HEK293T (cell line): ENCODE results near the gene TSPAN5.

Experiments
- CTCF ChIA-PET: fragments of 350-600 bp; formaldehyde crosslinking; extraction: SDS; loops from one replicate; lab custom pipeline; 2021; ENCODE audit warnings: antibody characterized with exemption, inconsistent platforms; lab: Yijun Ruan, JAX
- POLR2A ChIA-PET: fragments of 350-600 bp; formaldehyde crosslinking; extraction: SDS; loops from one replicate; lab custom pipeline; 2020; ENCODE audit warnings: antibody characterized with exemption, inconsistent platforms; lab: Yijun Ruan, JAX
- DNase-seq: peaks from one replicate; pipeline ENCODE4 v3.0.0; 2012; ENCODE audit warnings: mixed read lengths; ENCODE audit errors: extremely low spot score
- ARNT ChIP-seq: fragments of 450-650 bp; IDR thresholded peaks from 2 replicates; pipeline ENCODE4 v1.6.1; 2017; ENCODE audit warnings: mild to moderate bottlenecking
- BHLHE40 ChIP-seq: fragments of 450-650 bp; IDR thresholded peaks from 2 replicates; pipeline ENCODE4 v1.6.1; 2016; ENCODE audit warnings: mild to moderate bottlenecking, moderate library complexity, borderline replicate concordance
- CTBP1 ChIP-seq: fragments of 450-650 bp; IDR thresholded peaks from 2 replicates; pipeline ENCODE4 v1.6.1; 2016; ENCODE audit warnings: borderline replicate concordance
- ELF4 ChIP-seq: fragments of 450-650 bp; IDR thresholded peaks from 2 replicates; pipeline ENCODE4 v1.6.1; 2017; ENCODE audit warnings: antibody characterized with exemption
- FOXA1 ChIP-seq: fragments of 450-650 bp; IDR thresholded peaks from 2 replicates; pipeline ENCODE4 v1.6.1; 2016; ENCODE audit warnings: mild to moderate bottlenecking
- FOXK2 ChIP-seq: fragments of 450-650 bp; IDR thresholded peaks from 2 replicates; pipeline ENCODE4 v1.6.1; 2016; ENCODE audit warnings: mild to moderate bottlenecking
- FOXM1 ChIP-seq: fragments of 450-650 bp; IDR thresholded peaks from 2 replicates; pipeline ENCODE4 v1.6.1; 2017; ENCODE audit warnings: mild to moderate bottlenecking, borderline replicate concordance
- HDGF ChIP-seq: fragments of 450-650 bp; IDR thresholded peaks from 2 replicates; pipeline ENCODE4 v1.6.1; 2017; ENCODE audit warnings: antibody characterized with exemption, borderline replicate concordance
- L3MBTL2 ChIP-seq: fragments of 450-650 bp; conservative IDR thresholded peaks from 2 replicates; pipeline ENCODE4 v1.6.1; 2016; ENCODE audit warnings: mild to moderate bottlenecking
- LEF1 ChIP-seq: fragments of 450-650 bp; IDR thresholded peaks from 2 replicates; pipeline ENCODE4 v1.6.1; 2017; ENCODE audit warnings: mild to moderate bottlenecking, borderline replicate concordance
- NFRKB ChIP-seq: fragments of 450-650 bp; IDR thresholded peaks from 2 replicates; pipeline ENCODE4 v1.6.1; 2016; ENCODE audit warnings: mild to moderate bottlenecking, moderate library complexity
- PKNOX1 ChIP-seq: fragments of 450-650 bp; IDR thresholded peaks from 2 replicates; pipeline ENCODE4 v1.6.1; 2016
- SP1 ChIP-seq: fragments of 450-650 bp; IDR thresholded peaks from 2 replicates; pipeline ENCODE4 v1.6.1; 2017
- SUZ12 ChIP-seq: fragments of 450-650 bp; IDR thresholded peaks from 2 replicates; pipeline ENCODE4 v1.6.1; 2016; ENCODE audit warnings: mild to moderate bottlenecking
- TARDBP ChIP-seq: fragments of 450-650 bp; IDR thresholded peaks from 2 replicates; pipeline ENCODE4 v1.6.1; 2016
- ZNF384 ChIP-seq: fragments of 450-650 bp; IDR thresholded peaks from 2 replicates; pipeline ENCODE4 v1.6.1; 2016

Gene TSPAN5

GRCh38 chr4:98496152-98496845, 162.1 kb downstream of the TSPAN5 start:
- no peak for DNase-seq
- CTCF ChIA-PET: interaction anchor here (0.7 to 0.9 kb wide), 3 partner anchors 17 to 1537 kb away, joined by 3 to 4 read pairs (median 3); no protein-coding TSS in a partner anchor
- POLR2A ChIA-PET: no interaction called here
- no peak for TF ChIP-seq L3MBTL2
- no peak for TF ChIP-seq BHLHE40
- TF ChIP-seq HDGF: no peak
- TF ChIP-seq ELF4: no peak
- TF ChIP-seq SP1: no peak
- TF ChIP-seq FOXA1: no peak
- TF ChIP-seq ARNT: no peak
- TF ChIP-seq SUZ12: no peak
- TF ChIP-seq CTBP1: no peak
- no peak for TF ChIP-seq FOXK2
- no peak for TF ChIP-seq TARDBP

GRCh38 chr4:98493296-98493695, 165.1 kb downstream of the TSPAN5 start:
- POLR2A ChIA-PET: no interaction called here
- no peak for DNase-seq
- TF ChIP-seq HDGF: no peak
- no peak for TF ChIP-seq SUZ12
- TF ChIP-seq FOXK2: no peak
- no peak for TF ChIP-seq NFRKB
- CTCF ChIA-PET: no interaction called here

GRCh38 chr4:98491899-98492559, 166.4 kb downstream of the TSPAN5 start:
- CTCF ChIA-PET: no interaction called here
- DNase-seq: no peak
- POLR2A ChIA-PET: no interaction called here
- TF ChIP-seq HDGF: no peak
- no peak for TF ChIP-seq CTBP1
- no peak for TF ChIP-seq SP1
- TF ChIP-seq FOXA1: no peak

GRCh38 chr4:98490251-98490650, 168.2 kb downstream of the TSPAN5 start:
- POLR2A ChIA-PET: no interaction called here

GRCh38 chr4:98485816-98486345, 172.5 kb downstream of the TSPAN5 start:
- DNase-seq: no peak
- TF ChIP-seq FOXM1 (no peak), NFRKB (no peak), SP1 (no peak), BHLHE40 (no peak), TARDBP (no peak), L3MBTL2 (no peak), PKNOX1 (no peak), CTBP1 (no peak), ZNF384 (no peak), ARNT (no peak), LEF1 (no peak), ELF4 (no peak), HDGF (no peak), FOXK2 (no peak)
- POLR2A ChIA-PET: no interaction called here
- CTCF ChIA-PET: no interaction called here

More at GRCh38 chr4:98490251-98490650, 168.2 kb downstream of the TSPAN5 start:
- TF ChIP-seq FOXM1: no peak
- no peak for TF ChIP-seq CTBP1
- TF ChIP-seq FOXK2: no peak
- TF ChIP-seq ARNT: no peak
- TF ChIP-seq HDGF: no peak
- TF ChIP-seq PKNOX1: no peak
- no peak for TF ChIP-seq ELF4
- no peak for TF ChIP-seq ZNF384
- TF ChIP-seq TARDBP: no peak
- no peak for TF ChIP-seq SP1
- no peak for TF ChIP-seq L3MBTL2
- no peak for TF ChIP-seq NFRKB
- TF ChIP-seq FOXA1: no peak
- TF ChIP-seq SUZ12: no peak
- no peak for TF ChIP-seq BHLHE40
- no peak for TF ChIP-seq LEF1
- CTCF ChIA-PET: no interaction called here
- DNase-seq: no peak

GRCh38 chr4:98484031-98484430, 174.4 kb downstream of the TSPAN5 start:
- POLR2A ChIA-PET: no interaction called here
- no peak for DNase-seq
- CTCF ChIA-PET: no interaction called here
- no peak for TF ChIP-seq ZNF384
- no peak for TF ChIP-seq FOXK2
